Measurements from ENCODE around the gene CCDC88A. TPM values are rescaled to one million over a fixed set of nuclear protein-coding genes. Genes with fewer than 3 reads are reported as not detected.
"Not testable (repeated sequence)": the region's sequence is repeated elsewhere in the genome, so short reads cannot be mapped to it uniquely, and the experiment has no call there.

CCDC88A gene
- total and polyA plus RNA-seq, 2 experiments from 2014 or later = 30.4 to 32.4 TPM

GRCh38 chr2:55245411-55245810, 174.2 kb downstream of the CCDC88A start:
- no peak for DNase-seq
- no peaks in the 10 kb centered on the region for H3K9me3 ChIP-seq (ENCODE audit: low read depth)
- no peak overlapping the region for H3K27ac ChIP-seq
- no peaks in the 10 kb centered on the region for H3K9me2 ChIP-seq (ENCODE audit: insufficient read depth)
- no peak overlapping the region for H3K9ac ChIP-seq
- H2AFZ ChIP-seq = no peak overlapping the region
- no peaks in the 10 kb centered on the region for H3K27me3 ChIP-seq (replicated peaks; ENCODE audit: insufficient read depth)
- H3K4me3 ChIP-seq = no peak overlapping the region
- H3K4me2 ChIP-seq (ENCODE audit: unreplicated experiment) = no peak overlapping the region
- no peaks in the 10 kb centered on the region for H3K79me2 ChIP-seq (ENCODE audit: insufficient read depth)
- H3F3A ChIP-seq (ENCODE audit: insufficient read depth) = 0 out of 2 replicates have a peak, but pooled peaks cover 14% of the 10 kb centered on the region
- no peak for TF ChIP-seq EZH2phosphoT487 (IDR thresholded peaks at IDR 0.05; ENCODE audit: insufficient read depth, low read depth)
- in situ Hi-C loops (cut with MboI) = no loop called here
- H4K20me1 ChIP-seq (ENCODE audit: insufficient read depth) = no peaks in the 10 kb centered on the region
- peaks cover 35% of the 10 kb centered on the region for H3K36me3 ChIP-seq (ENCODE audit: low read depth)
- WGBS, 2 experiments (ENCODE audit: low coverage in 1 of 2, low lambda C conversion rate in 2 of 2, missing lambda C conversion rate in 2 of 2) = 77 to 78% methylated on average over 5 of the region's 5 CpGs
- no peaks in the 10 kb centered on the region for H3K4me1 ChIP-seq (ENCODE audit: insufficient read depth)

GRCh38 chr2:55242617-55243016, 177.0 kb downstream of the CCDC88A start:
- no peak overlapping the region for H3K27ac ChIP-seq
- in situ Hi-C loops (cut with MboI) = no loop called here
- H3K4me3 ChIP-seq = no peak overlapping the region
- TF ChIP-seq EZH2phosphoT487 (IDR thresholded peaks at IDR 0.05; ENCODE audit: insufficient read depth, low read depth) = no peak
- TF ChIP-seq EZH2 (IDR thresholded peaks at IDR 0.05; ENCODE audit: insufficient read depth, poor library complexity, severe bottlenecking) = no peak
- H3K27me3 ChIP-seq (replicated peaks; ENCODE audit: insufficient read depth) = no peaks in the 10 kb centered on the region
- H3F3A ChIP-seq (ENCODE audit: insufficient read depth) = peaks cover 30% of the 10 kb centered on the region
- DNase-seq = no peak
- no peaks in the 10 kb centered on the region for H3K79me2 ChIP-seq (ENCODE audit: insufficient read depth)
- no peaks in the 10 kb centered on the region for H3K9me2 ChIP-seq (ENCODE audit: insufficient read depth)
- H3K9ac ChIP-seq = no peak overlapping the region
- H3K9me3 ChIP-seq (ENCODE audit: low read depth) = no peaks in the 10 kb centered on the region
- H4K20me1 ChIP-seq (ENCODE audit: insufficient read depth) = no peaks in the 10 kb centered on the region
- H3K36me3 ChIP-seq (ENCODE audit: low read depth) = peaks cover 24% of the 10 kb centered on the region
- no peak overlapping the region for H3K4me2 ChIP-seq (ENCODE audit: unreplicated experiment)
- H3K4me1 ChIP-seq (ENCODE audit: insufficient read depth) = no peaks in the 10 kb centered on the region
- WGBS, 2 experiments (ENCODE audit: low coverage in 1 of 2, low lambda C conversion rate in 2 of 2, missing lambda C conversion rate in 2 of 2) = 80 to 87% methylated on average over 1 of the region's 1 CpG
- H2AFZ ChIP-seq = no peak overlapping the region

GRCh38 chr2:55241582-55241981, 178.1 kb downstream of the CCDC88A start:
- H3K4me1 ChIP-seq (ENCODE audit: insufficient read depth); DNase-seq: not testable (repeated sequence)

GRCh38 chr2:55239656-55240222, 179.9 kb downstream of the CCDC88A start:
- no peak overlapping the region for H3K4me2 ChIP-seq (ENCODE audit: unreplicated experiment)
- no peak overlapping the region for H3K4me3 ChIP-seq
- no peaks in the 10 kb centered on the region for H3K27me3 ChIP-seq (replicated peaks; ENCODE audit: insufficient read depth)
- H3K27ac ChIP-seq = no peak overlapping the region
- no peaks in the 10 kb centered on the region for H3K9me2 ChIP-seq (ENCODE audit: insufficient read depth)
- H3K79me2 ChIP-seq (ENCODE audit: insufficient read depth) = peaks cover 17% of the 10 kb centered on the region
- peaks cover 33% of the 10 kb centered on the region for H3K36me3 ChIP-seq (ENCODE audit: low read depth)
- WGBS, 2 experiments (ENCODE audit: low coverage in 1 of 2, low lambda C conversion rate in 2 of 2, missing lambda C conversion rate in 2 of 2) = 71 to 76% methylated on average over 4 of the region's 4 CpGs
- no peak overlapping the region for H3K9ac ChIP-seq
- peaks cover 5% of the 10 kb centered on the region for H3K4me1 ChIP-seq (ENCODE audit: insufficient read depth)
- no peaks in the 10 kb centered on the region for H3K9me3 ChIP-seq (ENCODE audit: low read depth)
- H3F3A ChIP-seq (ENCODE audit: insufficient read depth) = peaks cover 58% of the 10 kb centered on the region
- H2AFZ ChIP-seq = no peak overlapping the region
- DNase-seq = no peak
- in situ Hi-C loops (cut with MboI) = no loop called here
- no peak for TF ChIP-seq EZH2phosphoT487 (IDR thresholded peaks at IDR 0.05; ENCODE audit: insufficient read depth, low read depth)
- no peak for TF ChIP-seq EZH2 (IDR thresholded peaks at IDR 0.05; ENCODE audit: insufficient read depth, poor library complexity, severe bottlenecking)
- no peaks in the 10 kb centered on the region for H4K20me1 ChIP-seq (ENCODE audit: insufficient read depth)

More at GRCh38 chr2:55241582-55241981, 178.1 kb downstream of the CCDC88A start:
- H3K9me3 ChIP-seq (ENCODE audit: low read depth); H4K20me1 ChIP-seq (ENCODE audit: insufficient read depth); H2AFZ ChIP-seq; H3K9me2 ChIP-seq (ENCODE audit: insufficient read depth); H3K9ac ChIP-seq; in situ Hi-C loops (cut with MboI); H3K27me3 ChIP-seq (replicated peaks; ENCODE audit: insufficient read depth); H3K4me3 ChIP-seq; H3K27ac ChIP-seq; H3K79me2 ChIP-seq (ENCODE audit: insufficient read depth); H3K4me2 ChIP-seq (ENCODE audit: unreplicated experiment): not testable (repeated sequence)
- WGBS, 2 experiments (ENCODE audit: low coverage in 1 of 2, low lambda C conversion rate in 2 of 2, missing lambda C conversion rate in 2 of 2) = 87 to 90% methylated on average over 8 of the region's 8 CpGs
- H3K36me3 ChIP-seq (ENCODE audit: low read depth) = peaks cover 23% of the 10 kb centered on the region
- peaks cover 41% of the 10 kb centered on the region for H3F3A ChIP-seq (ENCODE audit: insufficient read depth)

Small RNA genes within 50 kb of the gene (small RNA-seq; reads per million reads assigned to genes)
- gene RF00019 (ENCODE audit: low read depth, low replicate concordance) (not detected), gene RNU6-221P (ENCODE audit: low read depth, low replicate concordance) (not detected), gene RNU6-775P (ENCODE audit: low read depth, low replicate concordance) (not detected)

Other genes with a start within 250 kb of the CCDC88A start
- 1.3 and 1.6 TPM in 2 replicates for gene CLHC1, start 187.6 kb downstream of the CCDC88A start, total RNA-seq (2014; rRNA removed; shearing (Covaris generic))
- 5.2 and 5.6 TPM in 2 replicates for gene CLHC1, start 187.6 kb downstream of the CCDC88A start, polyA plus RNA-seq (2016; fragmentation: Nextera tagmentation; extraction: Ambion mirVana)
- gene RPS27A, start 187.2 kb downstream of the CCDC88A start, total RNA-seq (2014; rRNA removed; shearing (Covaris generic)) = 1,113 and 1,144 TPM in 2 replicates
- 775 TPM in 2 replicates for gene RPS27A, start 187.2 kb downstream of the CCDC88A start, polyA plus RNA-seq (2016; fragmentation: Nextera tagmentation; extraction: Ambion mirVana)
- 22.3 and 23.3 TPM in 2 replicates for gene MTIF2, start 150.6 kb downstream of the CCDC88A start, total RNA-seq (2014; rRNA removed; shearing (Covaris generic))
- gene MTIF2, start 150.6 kb downstream of the CCDC88A start, polyA plus RNA-seq (2016; fragmentation: Nextera tagmentation; extraction: Ambion mirVana) = 17.2 and 19.1 TPM in 2 replicates
- gene CFAP36, start 99.9 kb upstream of the CCDC88A start, total RNA-seq (2014; rRNA removed; shearing (Covaris generic)) = 16.7 and 25.7 TPM in 2 replicates
- 54.8 and 56.4 TPM in 2 replicates for gene CFAP36, start 99.9 kb upstream of the CCDC88A start, polyA plus RNA-seq (2016; fragmentation: Nextera tagmentation; extraction: Ambion mirVana)
- gene PPP4R3B, start 197.8 kb upstream of the CCDC88A start, total RNA-seq (2014; rRNA removed; shearing (Covaris generic)) = 32.2 and 41.8 TPM in 2 replicates
- 39.1 and 41.2 TPM in 2 replicates for gene PPP4R3B, start 197.8 kb upstream of the CCDC88A start, polyA plus RNA-seq (2016; fragmentation: Nextera tagmentation; extraction: Ambion mirVana)